DND-41 (cell line): ENCODE results near the gene EN1.

Source experiments
- ATAC-seq: fragments of 200-7000 bp; cut with Tn5 transposase; 3 replicates; pipeline ENCODE4 v1.9.1; 2021; ENCODE audit warnings: low read depth; ENCODE audit not compliant: insufficient read depth
- DNase-seq: peaks from one replicate; pipeline ENCODE4 v3.0.0-alpha.2; 2020
- H2AFZ ChIP-seq: 2 replicates; pipeline ENCODE4 v1.6.0; 2012; ENCODE audit warnings: low read depth, low read length
- H3K27ac ChIP-seq: 2 replicates; pipeline ENCODE4 v1.5.1; 2012; ENCODE audit warnings: low read length, inconsistent platforms
- H3K27me3 ChIP-seq: fragments of 200-600 bp; sonication (generic); 2 replicates; pipeline ENCODE4 v1.6.0; 2012; ENCODE audit warnings: low read length, mild to moderate bottlenecking, inconsistent platforms; ENCODE audit not compliant: insufficient read depth, poor library complexity
- H3K36me3 ChIP-seq: 2 replicates; pipeline ENCODE4 v1.5.1; 2012; ENCODE audit warnings: low read length, inconsistent platforms; ENCODE audit not compliant: insufficient read depth
- H3K4me1 ChIP-seq: 2 replicates; pipeline ENCODE4 v1.5.1; 2012; ENCODE audit warnings: mild to moderate bottlenecking, low read length; ENCODE audit not compliant: insufficient read depth
- H3K4me2 ChIP-seq: 2 replicates; pipeline ENCODE4 v1.6.0; 2012; ENCODE audit warnings: mild to moderate bottlenecking, moderate library complexity, low read length, inconsistent platforms; ENCODE audit not compliant: insufficient read depth
- H3K4me3 ChIP-seq, 2 experiments: fragments of 200-600 bp in 1 of 2; shearing (Covaris generic) in 1 of 2; 2 replicates each; pipeline ENCODE4 v1.5.1; 2012 to 2016; ENCODE audit warnings: inconsistent platforms in 2 of 2, low read length in 2 of 2, mild to moderate bottlenecking in 2 of 2, low read depth in 1 of 2, moderate library complexity in 1 of 2
- H3K79me2 ChIP-seq: 2 replicates; pipeline ENCODE4 v1.6.0; 2012; ENCODE audit warnings: low read length, inconsistent platforms; ENCODE audit not compliant: insufficient read depth
- H3K9ac ChIP-seq: 2 replicates; pipeline ENCODE4 v1.6.0; 2012; ENCODE audit warnings: low read depth, mild to moderate bottlenecking, inconsistent platforms, low read length, moderate library complexity
- H3K9me3 ChIP-seq: 2 replicates; pipeline ENCODE4 v1.5.1; 2012; ENCODE audit warnings: low read length, moderate library complexity, mild to moderate bottlenecking, inconsistent platforms; ENCODE audit not compliant: insufficient read depth, severe bottlenecking
- H4K20me1 ChIP-seq: 2 replicates; pipeline ENCODE4 v1.6.0; 2012; ENCODE audit warnings: low read length; ENCODE audit not compliant: insufficient read depth
- EZH2 ChIP-seq: IDR thresholded peaks from 3 replicates; pipeline ENCODE4 v1.6.1; 2012; ENCODE audit warnings: borderline replicate concordance, low read depth, mild to moderate bottlenecking, moderate library complexity, low read length, inconsistent platforms; ENCODE audit not compliant: severe bottlenecking
- TF ChIP-seq, protein P1 (sequence below): IDR thresholded peaks from 2 replicates; pipeline ENCODE4 v1.5.1; 2012; ENCODE audit warnings: borderline replicate concordance, low read length, moderate library complexity, mild to moderate bottlenecking; ENCODE audit not compliant: poor library complexity, severe bottlenecking; ENCODE audit errors: extremely low read depth

EN1 gene

DNA sequence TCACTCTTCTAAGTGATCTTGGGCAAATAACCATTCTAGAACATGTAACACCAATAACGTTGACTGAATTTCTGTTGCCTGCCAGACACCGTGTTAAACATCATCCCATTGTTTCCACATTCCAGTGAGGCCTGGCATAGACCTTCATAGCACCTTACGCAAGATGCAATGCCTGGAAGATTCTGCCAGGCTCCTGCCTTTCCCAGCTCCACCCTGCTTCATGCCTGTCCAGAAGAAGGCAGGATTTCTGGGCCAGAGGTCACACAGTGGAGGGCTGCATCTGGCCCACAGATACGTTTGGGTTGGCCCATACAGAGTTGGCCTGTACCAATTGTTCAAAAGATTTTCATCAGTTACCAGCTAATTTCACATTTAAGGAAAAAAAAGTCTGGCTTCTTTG, 46.3 kb downstream of the EN1 start:
- no peak for TF ChIP-seq EZH2
- TF ChIP-seq, protein P1, sequence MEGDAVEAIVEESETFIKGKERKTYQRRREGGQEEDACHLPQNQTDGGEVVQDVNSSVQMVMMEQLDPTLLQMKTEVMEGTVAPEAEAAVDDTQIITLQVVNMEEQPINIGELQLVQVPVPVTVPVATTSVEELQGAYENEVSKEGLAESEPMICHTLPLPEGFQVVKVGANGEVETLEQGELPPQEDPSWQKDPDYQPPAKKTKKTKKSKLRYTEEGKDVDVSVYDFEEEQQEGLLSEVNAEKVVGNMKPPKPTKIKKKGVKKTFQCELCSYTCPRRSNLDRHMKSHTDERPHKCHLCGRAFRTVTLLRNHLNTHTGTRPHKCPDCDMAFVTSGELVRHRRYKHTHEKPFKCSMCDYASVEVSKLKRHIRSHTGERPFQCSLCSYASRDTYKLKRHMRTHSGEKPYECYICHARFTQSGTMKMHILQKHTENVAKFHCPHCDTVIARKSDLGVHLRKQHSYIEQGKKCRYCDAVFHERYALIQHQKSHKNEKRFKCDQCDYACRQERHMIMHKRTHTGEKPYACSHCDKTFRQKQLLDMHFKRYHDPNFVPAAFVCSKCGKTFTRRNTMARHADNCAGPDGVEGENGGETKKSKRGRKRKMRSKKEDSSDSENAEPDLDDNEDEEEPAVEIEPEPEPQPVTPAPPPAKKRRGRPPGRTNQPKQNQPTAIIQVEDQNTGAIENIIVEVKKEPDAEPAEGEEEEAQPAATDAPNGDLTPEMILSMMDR = no peak
- no peak overlapping the region for H2AFZ ChIP-seq
- no peak overlapping the region for H3K9ac ChIP-seq
- H3K79me2 ChIP-seq = no peaks in the 10 kb centered on the region
- H3K9me3 ChIP-seq = no peaks in the 10 kb centered on the region
- DNase-seq (no peak), ATAC-seq (no peak)
- no peak overlapping the region for H3K27ac ChIP-seq
- no peaks in the 10 kb centered on the region for H3K27me3 ChIP-seq
- H3K36me3 ChIP-seq = no peaks in the 10 kb centered on the region
- H3K4me3 ChIP-seq = no peak overlapping the region
- no peaks in the 10 kb centered on the region for H3K4me1 ChIP-seq
- no peak overlapping the region for H3K4me2 ChIP-seq
- H4K20me1 ChIP-seq = no peaks in the 10 kb centered on the region

DNA sequence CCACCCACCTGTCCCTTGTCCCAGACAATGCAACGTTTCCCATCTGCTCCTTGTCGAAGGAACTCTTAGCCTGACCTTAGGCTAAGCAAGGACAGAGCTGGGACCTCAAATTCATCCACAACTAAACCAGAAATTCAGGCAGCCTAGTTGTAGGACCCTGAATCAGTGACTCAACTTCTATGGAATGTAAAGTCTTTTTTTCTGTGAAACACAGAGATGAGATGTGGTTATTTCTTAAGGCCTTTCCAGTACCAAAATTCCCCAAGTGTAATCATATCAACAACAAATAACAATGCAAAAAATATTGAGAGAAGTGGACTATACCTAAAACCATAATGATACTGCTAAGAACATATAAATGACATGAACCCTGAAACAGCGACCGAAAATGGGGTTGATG, 46.7 kb downstream of the EN1 start:
- Histone ChIP-seq H3K79me2 (no peaks in the 10 kb centered on the region), H3K36me3 (no peaks in the 10 kb centered on the region), H3K27me3 (no peaks in the 10 kb centered on the region), H3K27ac (no peak overlapping the region), H3K9me3 (no peaks in the 10 kb centered on the region), H3K9ac (no peak overlapping the region), H3K4me2 (no peak overlapping the region), H3K4me3 (no peak overlapping the region), H3K4me1 (no peaks in the 10 kb centered on the region), H2AFZ (no peak overlapping the region), H4K20me1 (no peaks in the 10 kb centered on the region)
- TF ChIP-seq, protein P1 = no peak
- TF ChIP-seq EZH2 = no peak
- ATAC-seq (no peak), DNase-seq (no peak)

DNA sequence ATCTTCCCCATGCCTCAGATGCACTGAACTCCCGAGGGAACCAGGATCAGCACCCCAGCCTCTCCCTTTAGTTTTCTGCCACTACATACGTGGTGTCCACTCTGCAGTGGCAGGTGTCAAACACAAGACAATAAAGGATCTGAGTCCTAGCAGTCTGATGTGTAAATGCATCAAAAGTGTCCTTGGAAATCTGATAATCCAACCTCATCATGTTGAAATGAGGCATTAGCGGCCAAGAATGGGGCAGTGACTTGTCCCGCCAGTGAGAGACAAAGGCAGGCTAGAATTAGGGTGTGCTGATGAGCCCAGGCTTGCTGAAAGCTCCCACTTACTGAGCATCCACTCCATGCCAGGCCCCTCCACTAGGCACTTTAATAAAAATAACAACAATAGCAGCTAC, 52.9 kb downstream of the EN1 start:
- no peak overlapping the region for H3K4me2 ChIP-seq
- no peak for DNase-seq

More for the DNA sequence above, 52.9 kb downstream of the EN1 start:
- H3K9me3 ChIP-seq = no peaks in the 10 kb centered on the region
- H3K27ac ChIP-seq = no peak overlapping the region
- H2AFZ ChIP-seq = no peak overlapping the region
- H3K36me3 ChIP-seq = no peaks in the 10 kb centered on the region
- TF ChIP-seq, protein P1 = no peak
- no peak for TF ChIP-seq EZH2
- ATAC-seq = no peak
- H3K27me3 ChIP-seq = no peaks in the 10 kb centered on the region
- H3K79me2 ChIP-seq = no peaks in the 10 kb centered on the region
- H3K4me1 ChIP-seq = no peaks in the 10 kb centered on the region
- no peak overlapping the region for H3K9ac ChIP-seq
- no peak overlapping the region for H3K4me3 ChIP-seq
- H4K20me1 ChIP-seq = no peaks in the 10 kb centered on the region
